Omental fat pad (tissue), 4 donors: Measurements from ENCODE around the gene DPYSL5. TPM values are rescaled to one million over a fixed set of nuclear protein-coding genes. Genes with fewer than 3 reads are reported as not detected.

Experiments
- ATAC-seq: fragments of 150-250 bp; one replicate; pipeline ENCODE4 v1.9.1; 2016; ENCODE audit warnings: mild to moderate bottlenecking, moderate library complexity; ENCODE audit not compliant: low FRiP score
- DNase-seq: peaks from one replicate; pipeline ENCODE4 v3.0.0-alpha.2; 2019; ENCODE audit warnings: low spot score
- CTCF ChIP-seq, 3 donors: fragments of 450-650 bp; IDR thresholded peaks; one replicate each; pipeline ENCODE4 v1.5.1; 2016 to 2017; ENCODE audit warnings: antibody characterized with exemption in 3 of 3, mild to moderate bottlenecking in 3 of 3, moderate library complexity in 2 of 3
- total RNA-seq, 4 donors: library from RNA; depleted of rRNA; stranded (reverse); fragments of >200 nt; gene quantifications; one replicate each; pipeline ENCODE4 v1.1.0, GENCODE V29; 2016

The DPYSL5 gene
- total RNA-seq, 4 donors from 2014 or later: not detected

GRCh38 chr2:26998323-26998722 lies 150.4 kb downstream of the DPYSL5 start:
- no peak for ATAC-seq
- TF ChIP-seq CTCF (IDR thresholded peaks at IDR 0.05): no peak
- no peak for DNase-seq

Other genes starting within 250 kb of the DPYSL5 start
- gene CIB4, start 206.8 kb upstream of the DPYSL5 start, total RNA-seq: not detected
- gene KCNK3, start 155.4 kb upstream of the DPYSL5 start, total RNA-seq: 1 to 10 TPM; 1.6 to 7.7 (median 3.5) TPM
- 10 to 100 TPM; 43.0 to 84.9 (median 57.7) TPM for gene SLC35F6, start 83.8 kb upstream of the DPYSL5 start, total RNA-seq
- gene CENPA, start 62.1 kb upstream of the DPYSL5 start, total RNA-seq: 1 to 10 TPM in 1 of 4 donors, under 1 TPM in 1, not detected in 2; 0.46 to 1.1 TPM
- gene MAPRE3, start 122.5 kb downstream of the DPYSL5 start, total RNA-seq: 10 to 100 TPM; 11.5 to 24.2 (median 12.3) TPM
- gene TMEM214, start 184.8 kb downstream of the DPYSL5 start, total RNA-seq: 10 to 100 TPM; 52.4 to 76.0 (median 64.7) TPM
- 10 to 100 TPM in 2 of 4 donors, 1 to 10 TPM in 2; 6.8 to 14.4 (median 10.3) TPM for gene AGBL5, start 203.5 kb downstream of the DPYSL5 start, total RNA-seq
- gene OST4, start 223.5 kb downstream of the DPYSL5 start, total RNA-seq: 100 to 1,000 TPM; 221 to 396 (median 282) TPM
- 10 to 100 TPM; 27.5 to 62.7 (median 41.2) TPM for gene EMILIN1, start 230.5 kb downstream of the DPYSL5 start, total RNA-seq
- gene KHK, start 238.6 kb downstream of the DPYSL5 start, total RNA-seq: 1 to 10 TPM; 1.6 to 3.3 (median 2.1) TPM